Measurements from ENCODE around the gene GALNT16.

- TF ChIP-seq POLR2A (IDR thresholded peaks at IDR 0.05) (no peak), CTCF (IDR thresholded peaks at IDR 0.05) (no peak)
Measured at GRCh38 chr14:69357544-69358200, 97.7 kb downstream of the GALNT16 start.
